K562 (cell line): ENCODE measurements around the gene GNRH2.

ENCODE experiments used
- CBX1 ChIP-seq: sonication (generic); IDR thresholded peaks from 2 replicates; pipeline ENCODE4 v1.6.1; 2016; ENCODE audit warnings: antibody characterized with exemption, low read depth, mild to moderate bottlenecking
- JUN ChIP-seq, 2 experiments: sonication (generic) in 1 of 2; formaldehyde crosslinking in 1 of 2; IDR thresholded peaks; 2 replicates each; pipeline versions ENCODE4 v1.6.1 to v1.8.0; 2012 to 2022; ENCODE audit warnings: borderline replicate concordance in 2 of 2, mild to moderate bottlenecking in 2 of 2, improper control_type of control experiment in 1 of 2, low read depth in 1 of 2, low read length in 1 of 2, missing genetic modification reagents in 1 of 2
- MTF1 ChIP-seq: fragments of 250-450 bp; sonication (Bioruptor Pico); IDR thresholded peaks from 2 replicates; pipeline ENCODE4 v1.9.0; 2021; ENCODE audit warnings: moderate library complexity, mild to moderate bottlenecking, inconsistent platforms, borderline replicate concordance

- TF ChIP-seq JUN (IDR thresholded peaks at IDR 0.05; ENCODE audit: borderline replicate concordance, low read depth, low read length) (no peak), JUN (CRISPR knock-in tag; IDR thresholded peaks at IDR 0.05; ENCODE audit: borderline replicate concordance) (no peak), MTF1 (no peak), CBX1 (no peak)
These were observed 28.4 kb downstream of the GNRH2 start, which contains the start of gene OXT for GRCh38 chr20:3071610-3072529.
